Choroid plexus epithelial cell (primary cell): Measurements from ENCODE around the gene EFNA5.

Experiments used
- DNase-seq: peaks from one replicate; pipeline ENCODE4 v3.0.0-alpha.2; 2010; ENCODE audit warnings: low read depth
- H3K4me3 ChIP-seq: 2 replicates; pipeline ENCODE4 v1.5.1; 2011; ENCODE audit warnings: low read depth, mild to moderate bottlenecking, control low read depth, low read length, moderate library complexity
- TF ChIP-seq, protein P1 (sequence below): conservative IDR thresholded peaks from 2 replicates; pipeline ENCODE4 v1.5.1; 2011; ENCODE audit warnings: low read depth, mild to moderate bottlenecking, control low read depth, inconsistent platforms, low read length, moderate library complexity

Gene EFNA5

DNA sequence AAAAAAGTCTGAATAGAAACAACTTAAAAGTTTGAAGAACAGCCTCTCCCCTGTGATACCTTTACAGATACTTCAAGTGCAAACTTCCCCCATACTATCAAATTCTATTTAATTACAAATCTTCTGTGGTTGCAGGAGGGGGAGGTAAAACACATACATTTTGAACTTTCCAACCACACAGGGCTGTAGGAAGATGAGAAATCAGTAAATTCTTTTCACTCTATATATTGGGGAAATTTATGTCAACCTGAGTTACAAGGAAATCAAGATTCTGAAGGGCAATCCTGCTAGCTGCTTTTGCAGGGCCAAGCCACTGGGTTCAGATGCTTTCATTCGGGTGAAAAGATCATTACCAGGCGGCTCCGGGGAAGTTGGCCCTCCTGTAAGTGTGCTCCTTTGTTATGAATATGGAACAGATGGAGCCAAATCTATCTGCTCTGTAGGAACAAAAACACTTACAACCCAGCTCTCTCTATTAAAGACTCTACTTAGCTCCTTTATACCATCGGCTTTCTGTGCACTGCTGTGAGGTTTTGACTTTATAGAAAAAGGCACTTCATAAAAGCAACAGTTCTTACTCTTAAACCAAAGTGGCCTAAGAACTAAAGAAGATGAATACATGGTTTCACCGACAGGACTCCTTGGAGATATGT lies 269.1 kb downstream of the EFNA5 start:
- TF ChIP-seq, protein P1, sequence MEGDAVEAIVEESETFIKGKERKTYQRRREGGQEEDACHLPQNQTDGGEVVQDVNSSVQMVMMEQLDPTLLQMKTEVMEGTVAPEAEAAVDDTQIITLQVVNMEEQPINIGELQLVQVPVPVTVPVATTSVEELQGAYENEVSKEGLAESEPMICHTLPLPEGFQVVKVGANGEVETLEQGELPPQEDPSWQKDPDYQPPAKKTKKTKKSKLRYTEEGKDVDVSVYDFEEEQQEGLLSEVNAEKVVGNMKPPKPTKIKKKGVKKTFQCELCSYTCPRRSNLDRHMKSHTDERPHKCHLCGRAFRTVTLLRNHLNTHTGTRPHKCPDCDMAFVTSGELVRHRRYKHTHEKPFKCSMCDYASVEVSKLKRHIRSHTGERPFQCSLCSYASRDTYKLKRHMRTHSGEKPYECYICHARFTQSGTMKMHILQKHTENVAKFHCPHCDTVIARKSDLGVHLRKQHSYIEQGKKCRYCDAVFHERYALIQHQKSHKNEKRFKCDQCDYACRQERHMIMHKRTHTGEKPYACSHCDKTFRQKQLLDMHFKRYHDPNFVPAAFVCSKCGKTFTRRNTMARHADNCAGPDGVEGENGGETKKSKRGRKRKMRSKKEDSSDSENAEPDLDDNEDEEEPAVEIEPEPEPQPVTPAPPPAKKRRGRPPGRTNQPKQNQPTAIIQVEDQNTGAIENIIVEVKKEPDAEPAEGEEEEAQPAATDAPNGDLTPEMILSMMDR = no peak
- no peak for DNase-seq
- no peak overlapping the region for H3K4me3 ChIP-seq

DNA sequence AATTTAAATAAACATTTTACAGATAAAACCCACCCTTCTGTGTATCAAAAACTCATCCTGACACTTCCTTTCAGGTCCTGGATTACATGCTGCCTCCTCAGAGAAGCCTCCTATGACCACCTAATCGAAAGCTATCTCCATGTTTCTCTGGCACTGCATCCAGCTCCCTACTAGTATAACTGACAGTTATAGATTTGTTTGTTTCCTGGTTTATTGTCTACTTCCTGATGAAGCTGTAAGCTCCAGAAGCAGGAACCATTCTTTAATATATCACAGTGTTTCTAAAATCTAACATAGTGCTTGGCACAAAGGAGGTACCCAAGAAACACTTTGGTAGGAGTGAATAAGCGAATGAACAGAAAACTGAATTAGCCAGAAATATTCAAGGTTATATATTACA lies 270.4 kb downstream of the EFNA5 start:
- H3K4me3 ChIP-seq = no peak overlapping the region
- TF ChIP-seq, protein P1 = no peak
- DNase-seq = no peak

DNA sequence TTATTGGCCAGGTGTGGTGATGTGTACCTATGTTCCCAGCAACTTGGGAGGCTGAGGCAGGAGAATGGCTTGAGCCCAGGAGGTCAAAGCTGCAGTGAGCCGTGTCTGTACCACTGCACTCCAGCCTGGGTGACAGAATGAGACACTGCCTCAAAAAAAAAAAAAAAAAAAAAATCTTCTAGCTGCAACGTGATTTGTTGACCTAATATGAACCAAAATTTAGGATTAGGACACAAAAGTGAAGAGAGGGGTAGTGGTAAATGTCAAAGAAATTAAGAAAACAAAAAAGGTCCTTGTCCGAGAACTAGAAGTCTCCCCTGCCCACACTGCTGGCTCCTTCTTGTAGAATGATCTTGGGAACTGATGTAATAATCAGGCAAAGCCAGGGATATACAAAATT lies 272.0 kb downstream of the EFNA5 start:
- no peak overlapping the region for H3K4me3 ChIP-seq
- DNase-seq = no peak
- TF ChIP-seq, protein P1 = no peak

DNA sequence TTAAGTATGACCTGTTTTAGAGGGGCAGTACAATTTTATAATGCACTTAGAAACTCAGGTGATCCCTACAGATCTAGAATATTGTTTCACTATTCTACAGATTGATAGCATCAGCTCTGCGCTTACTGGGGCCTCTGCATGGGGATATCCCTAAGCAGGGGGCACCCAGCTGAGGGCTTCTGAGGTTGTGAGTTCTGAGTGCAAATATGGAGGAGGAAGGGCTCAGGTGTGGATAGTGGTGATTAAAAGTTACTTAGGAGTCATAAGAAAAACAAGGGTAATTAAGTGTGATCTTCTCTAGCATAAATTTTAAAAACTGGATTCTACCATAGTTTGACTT lies 274.4 kb downstream of the EFNA5 start:
- TF ChIP-seq, protein P1 = no peak
- no peak for DNase-seq
- H3K4me3 ChIP-seq = no peak overlapping the region

DNA sequence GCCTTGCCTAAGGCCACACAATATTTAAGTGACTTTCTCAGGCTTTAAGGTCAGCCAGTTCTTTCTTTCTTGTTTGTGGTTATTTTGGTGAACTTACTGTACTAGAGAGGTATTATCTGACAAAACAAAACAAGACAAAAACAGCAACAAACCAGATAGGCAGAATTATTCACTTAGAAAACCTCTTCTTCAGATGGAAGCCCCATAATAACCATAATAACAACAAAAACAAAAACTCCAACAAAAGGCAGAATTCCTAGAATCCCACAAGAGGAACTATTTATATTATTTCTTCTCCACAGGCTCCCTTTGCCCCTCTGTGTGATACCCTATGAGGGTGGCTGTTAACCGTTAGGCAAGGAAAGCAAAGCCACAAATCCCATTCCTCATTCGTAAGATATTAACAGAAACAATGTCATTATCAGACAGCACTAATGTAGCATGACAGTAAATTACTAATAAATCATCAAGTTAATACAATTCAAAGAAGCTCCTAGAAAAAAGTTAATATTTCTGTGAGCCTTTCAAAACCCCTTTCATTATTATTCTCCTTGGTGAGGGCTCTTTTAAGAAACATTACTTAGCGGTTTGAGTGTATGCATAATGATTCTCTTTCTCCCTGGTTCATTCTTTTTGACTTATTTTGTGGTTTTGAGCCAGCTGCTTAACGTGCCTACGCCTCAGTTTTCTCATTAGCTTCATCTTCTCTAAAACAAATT lies 274.9 kb downstream of the EFNA5 start:
- no peak overlapping the region for H3K4me3 ChIP-seq
- DNase-seq = no peak
- TF ChIP-seq, protein P1 = no peak

DNA sequence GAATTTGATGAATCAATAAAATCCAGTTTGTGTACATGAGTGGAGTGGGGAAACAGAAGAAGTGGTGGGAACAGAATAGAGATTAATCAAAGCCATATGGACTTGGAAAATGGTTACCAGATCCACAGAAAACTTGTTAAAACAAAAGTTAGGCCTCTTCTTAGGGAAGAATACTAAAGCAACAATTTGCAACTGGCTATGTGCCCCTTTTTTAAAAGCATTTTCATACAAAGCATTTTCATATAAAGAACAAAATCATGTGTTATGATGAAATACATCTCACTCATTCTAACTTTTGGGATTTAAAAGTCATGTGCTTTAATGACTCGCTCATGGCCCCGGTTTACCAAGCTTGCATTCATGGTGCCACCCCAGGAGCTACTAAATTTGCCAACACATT lies 276.9 kb downstream of the EFNA5 start:
- no peak for DNase-seq
- TF ChIP-seq, protein P1 = no peak
- no peak overlapping the region for H3K4me3 ChIP-seq

DNA sequence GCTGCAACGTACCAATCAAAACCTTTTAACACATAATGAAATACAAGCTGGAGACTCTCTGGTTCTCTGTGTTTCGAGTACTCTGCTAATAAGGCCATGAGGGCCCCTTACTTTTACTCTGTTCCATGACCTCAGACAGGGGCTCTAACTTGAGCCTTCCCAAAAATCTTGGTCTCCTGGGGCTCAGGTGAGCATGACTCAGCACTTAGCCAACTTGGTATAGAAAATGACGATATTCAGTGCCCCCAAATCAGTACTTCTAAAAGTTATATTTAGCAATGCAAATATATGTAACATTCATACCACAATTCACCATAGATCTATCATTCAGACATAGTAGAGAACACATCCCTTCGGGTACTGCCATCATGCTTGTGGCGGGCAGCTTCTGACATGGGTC lies 278.9 kb downstream of the EFNA5 start:
- TF ChIP-seq, protein P1 = no peak
- no peak overlapping the region for H3K4me3 ChIP-seq
- DNase-seq = no peak
